HL-60/S4 treated with retinoic acid at 250 ng/mL for 4 days and 3 days (cell line): ENCODE results near the gene ZNF582.

Experiments used
- in situ Hi-C: fragments of 300-500 bp; cut with MboI; formaldehyde crosslinking; loops from 2 replicates; pipeline ENCODE4 v1.7.0; 2022; ENCODE audit warnings: low sequenced_read_pairs

ZNF582 gene

DNA sequence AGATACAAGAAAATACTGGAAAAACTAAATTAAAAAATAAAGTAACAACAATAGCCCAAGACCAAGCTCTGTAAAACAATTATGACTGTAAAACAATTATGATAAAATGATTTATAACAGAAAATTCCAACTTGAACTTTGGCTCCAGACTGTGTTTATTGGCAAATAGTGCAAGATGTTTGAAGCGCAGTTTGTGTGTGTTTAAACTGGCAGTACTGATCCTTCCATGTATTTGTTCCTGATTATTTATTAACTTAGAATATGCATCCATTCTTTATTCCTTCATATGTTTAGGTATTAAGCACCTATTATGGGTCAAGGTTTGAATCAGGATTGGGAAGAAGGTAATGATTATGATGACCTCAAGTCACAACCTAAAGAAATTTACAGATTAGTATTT lies 37.8 kb downstream of the ZNF582 start:
- in situ Hi-C loops, result no loop called here

DNA sequence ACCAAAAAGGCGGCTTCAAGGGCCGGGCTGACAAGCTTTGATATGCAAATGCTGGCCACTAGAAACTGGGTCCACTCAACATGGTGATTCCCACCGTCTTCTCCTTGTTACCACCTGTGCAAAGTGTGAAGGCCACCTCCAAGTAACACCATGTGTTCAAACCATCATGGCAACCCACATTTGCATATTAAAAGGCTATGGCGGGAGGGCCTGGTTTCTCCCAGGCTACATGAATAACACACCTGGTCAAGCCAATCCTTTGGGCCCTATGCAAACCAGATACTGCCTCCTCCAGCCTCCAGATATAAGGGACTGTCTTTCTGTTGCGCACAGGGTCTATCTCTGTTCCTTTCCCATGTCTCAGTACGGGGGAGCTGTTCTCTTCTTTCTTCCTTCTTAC lies 42.1 kb downstream of the ZNF582 start:
- in situ Hi-C loops, result no loop called here

DNA sequence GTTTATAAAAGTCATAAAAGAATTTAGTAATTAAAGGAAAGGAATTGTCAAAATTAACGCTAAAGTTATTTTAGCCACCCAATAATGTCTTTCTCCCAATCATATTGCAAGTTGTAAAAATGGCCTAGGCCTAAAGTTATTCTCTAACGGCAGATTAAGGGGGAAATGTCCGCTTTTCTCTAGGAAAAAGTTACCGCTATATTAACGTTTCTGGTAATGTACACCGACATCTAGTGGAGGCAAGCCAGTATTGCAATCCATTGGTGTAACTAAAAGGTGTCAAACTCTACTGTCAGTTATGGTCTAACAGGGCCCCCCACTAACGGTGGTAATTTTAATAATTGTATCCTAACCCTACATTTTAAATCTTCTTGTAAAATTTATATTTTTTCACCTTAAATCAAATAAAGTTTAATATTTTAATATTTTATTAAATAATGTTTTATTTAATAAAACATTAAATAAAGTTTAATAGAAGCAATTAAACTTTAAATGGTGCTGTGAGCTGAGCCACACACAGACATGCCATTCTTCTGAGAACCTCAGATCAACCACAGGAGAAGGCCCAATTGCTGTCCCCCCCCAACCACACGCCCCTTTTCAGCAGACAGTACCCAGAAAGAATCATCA lies 42.8 kb downstream of the ZNF582 start:
- in situ Hi-C loops, result no loop called here

DNA sequence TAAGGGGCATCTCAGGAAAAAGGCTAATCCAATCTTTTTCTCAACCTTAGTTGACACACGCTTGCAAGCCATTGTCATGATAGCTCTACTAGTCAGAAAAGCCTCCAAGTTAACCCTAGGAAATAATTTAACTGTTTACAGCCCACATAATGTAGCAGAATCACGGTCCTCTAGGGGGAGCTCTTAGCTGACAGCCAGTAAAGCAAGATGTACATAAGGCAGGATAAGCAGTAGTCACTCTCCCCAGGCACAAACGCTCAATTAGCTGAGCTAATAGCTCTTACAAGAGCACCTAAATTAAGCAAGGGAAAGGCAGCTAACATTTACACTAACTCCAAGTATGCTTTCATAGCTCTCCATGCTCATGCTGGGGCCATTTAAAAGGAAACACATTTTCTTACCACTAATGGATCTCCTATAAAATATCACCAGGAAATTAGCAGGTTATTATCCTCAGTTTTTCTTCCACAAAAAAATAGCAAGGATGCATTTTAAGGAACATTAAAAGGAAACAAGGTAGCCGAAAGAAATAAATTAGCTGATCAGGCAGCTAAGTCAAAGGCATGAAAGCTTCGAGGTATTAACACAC lies 45.0 kb downstream of the ZNF582 start:
- in situ Hi-C loops, result no loop called here

DNA sequence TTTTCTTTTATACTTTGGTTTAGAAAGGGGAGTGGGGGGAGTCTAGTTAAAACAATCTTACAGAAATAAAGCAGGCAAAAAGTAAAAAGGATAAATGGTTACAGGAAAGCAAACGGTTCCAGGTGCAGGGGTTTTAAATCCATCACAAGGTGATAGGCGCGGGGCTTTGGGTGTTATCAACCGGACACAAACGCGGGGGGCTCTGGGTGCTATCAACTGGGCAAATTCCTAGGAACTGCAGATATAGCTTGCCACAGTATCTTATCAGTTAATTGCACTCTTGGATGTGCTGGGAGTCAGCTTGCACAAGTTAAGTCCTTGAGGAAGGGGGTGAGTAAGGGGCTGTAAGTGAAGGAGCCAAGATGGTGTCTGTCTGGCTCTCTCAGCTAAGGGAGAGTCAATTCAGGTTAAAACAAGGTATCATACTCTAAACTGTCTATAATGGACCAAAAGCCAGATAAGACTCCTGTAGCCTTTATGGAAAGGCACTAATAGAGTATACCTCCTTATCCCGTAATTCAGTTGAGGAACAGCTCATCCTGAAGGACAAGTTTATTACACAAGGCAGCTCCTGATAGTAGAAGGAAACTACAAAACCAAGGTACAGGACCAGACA lies 46.1 kb downstream of the ZNF582 start:
- in situ Hi-C loops, result no loop called here

DNA sequence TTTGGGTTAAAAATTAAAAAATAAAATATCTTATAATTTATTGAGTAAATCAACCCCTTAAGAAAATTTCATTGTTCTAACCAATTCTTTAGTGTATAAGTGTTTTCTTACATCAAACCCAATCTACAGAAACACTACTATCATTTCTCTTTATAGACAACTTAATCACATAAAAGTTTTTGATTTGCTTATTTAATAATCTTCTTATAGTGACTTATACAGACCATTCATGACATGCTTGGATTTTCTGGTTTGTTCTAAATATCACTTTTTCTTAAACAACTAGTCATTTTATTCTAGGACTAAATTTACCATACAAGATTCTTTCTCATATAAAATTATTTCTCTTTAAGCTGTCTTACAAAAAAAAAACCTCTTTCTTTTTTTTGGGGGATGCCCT lies 51.4 kb downstream of the ZNF582 start:
- in situ Hi-C loops, result no loop called here

DNA sequence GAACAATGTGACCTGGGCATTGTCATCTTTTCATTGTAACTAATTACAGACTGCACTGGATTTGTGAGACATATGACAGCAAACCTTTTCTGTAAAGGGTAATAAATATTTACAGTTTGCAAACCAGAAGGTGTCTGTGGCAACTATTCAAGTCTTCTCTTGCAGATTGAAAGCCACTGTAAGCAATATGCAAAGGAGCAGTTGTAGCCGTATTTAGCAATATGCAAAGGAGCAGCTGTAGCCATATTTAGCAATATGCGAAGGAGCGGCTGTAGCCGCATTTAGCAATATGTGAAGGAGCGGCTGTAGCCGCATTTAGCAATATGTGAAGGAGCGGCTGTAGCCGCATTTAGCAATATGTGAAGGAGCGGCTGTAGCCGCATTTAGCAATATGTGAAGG lies 54.3 kb downstream of the ZNF582 start:
- in situ Hi-C loops, result loop anchor here (10.0 kb wide), 1 partner anchor 74 kb away; no protein-coding TSS in a partner anchor

DNA sequence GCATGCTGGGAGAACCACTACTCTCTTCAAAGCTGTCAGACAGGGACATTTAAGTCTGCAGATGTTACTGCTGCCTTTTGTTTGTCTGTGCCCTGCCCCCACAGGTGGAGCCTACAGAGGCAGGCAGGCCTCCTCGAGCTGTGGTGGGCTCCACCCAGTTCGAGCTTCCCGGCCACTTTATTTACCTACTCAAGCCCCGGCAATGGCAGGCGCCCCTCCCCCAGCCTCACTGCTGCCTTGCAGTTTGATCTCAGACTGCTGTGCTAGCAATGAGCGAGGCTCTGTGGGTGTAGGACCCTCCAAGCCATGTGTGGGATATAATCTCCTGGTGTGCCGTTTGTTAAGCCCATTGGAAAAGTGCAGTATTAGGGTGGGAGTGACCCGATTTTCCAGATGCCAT lies 56.3 kb downstream of the ZNF582 start:
- in situ Hi-C loops, result loop anchor here (10.0 kb wide), 1 partner anchor 72 kb away; no protein-coding TSS in a partner anchor

DNA sequence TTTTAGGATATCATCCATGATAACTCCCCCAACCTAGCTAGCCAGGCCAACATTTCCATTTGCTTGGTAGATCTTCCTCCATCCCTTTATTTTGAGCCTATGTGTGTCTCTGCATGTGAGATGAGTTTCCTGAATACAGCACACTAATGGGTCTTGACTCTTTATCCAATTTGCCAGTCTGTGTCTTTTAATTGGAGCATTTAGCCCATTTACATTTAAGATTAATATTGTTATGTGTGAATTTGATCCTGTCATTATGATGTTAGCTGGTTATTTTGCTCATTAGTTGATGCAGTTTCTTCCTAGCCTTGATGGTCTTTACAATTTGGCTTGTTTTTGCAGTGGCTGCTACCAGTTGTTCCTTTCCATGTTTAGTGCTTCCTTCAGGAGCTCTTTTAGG lies 58.0 kb downstream of the ZNF582 start:
- in situ Hi-C loops, result loop anchor here (10.0 kb wide), 1 partner anchor 71 kb away; no protein-coding TSS in a partner anchor

DNA sequence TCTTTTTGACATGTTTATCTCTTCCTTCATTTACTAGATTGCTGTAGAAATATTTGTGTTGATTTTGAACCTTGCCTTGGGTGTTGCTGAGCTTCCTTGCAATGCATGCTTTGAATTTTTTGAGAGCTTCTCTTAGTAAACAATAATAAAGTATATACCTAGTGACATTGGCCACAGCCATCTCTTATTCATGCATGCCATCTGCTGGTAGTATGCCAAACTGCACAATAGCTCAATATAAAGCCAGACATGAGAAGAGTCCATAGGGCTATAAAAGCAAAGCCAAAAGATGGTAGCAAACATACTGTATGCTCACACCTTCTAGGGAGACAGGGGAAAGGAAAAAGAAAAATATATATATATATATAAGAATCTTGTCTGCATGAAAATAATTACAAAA lies 59.8 kb downstream of the ZNF582 start:
- in situ Hi-C loops, result loop anchor here (10.0 kb wide), 1 partner anchor 69 kb away; no protein-coding TSS in a partner anchor
